GM12891 (cell line): Measurements from ENCODE around the gene NT5C3B.

Source experiments
- POLR2A ChIP-seq: IDR thresholded peaks from 2 replicates; pipeline ENCODE4 v1.6.1; 2011; ENCODE audit warnings: low read depth, low read length, control low read depth
- POLR2AphosphoS5 ChIP-seq: IDR thresholded peaks from 2 replicates; pipeline ENCODE4 v1.6.1; 2011; ENCODE audit warnings: low read depth, low read length, control low read depth
- SPI1 ChIP-seq: IDR thresholded peaks from 2 replicates; pipeline ENCODE4 v1.6.1; 2011; ENCODE audit warnings: low read depth, low read length, control low read depth
- TAF1 ChIP-seq: IDR thresholded peaks from 2 replicates; pipeline ENCODE4 v1.6.1; 2011; ENCODE audit warnings: low read depth, low read length, control low read depth

GRCh38 chr17:41803049-41804020 is 32.7 kb downstream of the NT5C3B start:
- TF ChIP-seq POLR2A: no peak
- TF ChIP-seq POLR2AphosphoS5: no peak
- TF ChIP-seq SPI1: 0 out of 2 replicates have a peak, but pooled peaks have one; percentile 21
- no peak for TF ChIP-seq TAF1
